BE2C (cell line): ENCODE results near the gene OTUB2.

Source experiments
- DNase-seq: peaks from one replicate; pipeline ENCODE4 v3.0.0-alpha.2; 2020
- H3K27me3 ChIP-seq: fragments of 250-450 bp; sonication (Bioruptor Pico); 2 replicates; pipeline ENCODE4 v1.5.1; 2020; ENCODE audit warnings: mild to moderate bottlenecking
- H3K36me3 ChIP-seq: fragments of 250-450 bp; sonication (Bioruptor Pico); 2 replicates; pipeline ENCODE4 v1.5.1; 2020; ENCODE audit warnings: mild to moderate bottlenecking
- H3K4me1 ChIP-seq: fragments of 250-450 bp; sonication (Bioruptor Pico); 2 replicates; pipeline ENCODE4 v1.5.1; 2020
- H3K4me3 ChIP-seq: 2 replicates; pipeline ENCODE4 v1.5.1; 2011; ENCODE audit warnings: low read depth, low read length
- H3K9me3 ChIP-seq: fragments of 250-450 bp; sonication (Bioruptor Pico); 2 replicates; pipeline ENCODE4 v1.5.1; 2020
- TF ChIP-seq, protein P1 (sequence below): IDR thresholded peaks from 2 replicates; pipeline ENCODE4 v1.5.1; 2012; ENCODE audit warnings: mild to moderate bottlenecking, low read depth, low read length

Gene OTUB2

GRCh38 chr14:94014382-94014781, 11.8 kb upstream of the OTUB2 start:
- Histone ChIP-seq H3K4me1 (no peaks in the 10 kb centered on the region), H3K9me3 (no peaks in the 10 kb centered on the region), H3K27me3 (no peaks in the 10 kb centered on the region), H3K4me3 (no peak overlapping the region), H3K36me3 (no peaks in the 10 kb centered on the region)
- DNase-seq: no peak
- TF ChIP-seq, protein P1, sequence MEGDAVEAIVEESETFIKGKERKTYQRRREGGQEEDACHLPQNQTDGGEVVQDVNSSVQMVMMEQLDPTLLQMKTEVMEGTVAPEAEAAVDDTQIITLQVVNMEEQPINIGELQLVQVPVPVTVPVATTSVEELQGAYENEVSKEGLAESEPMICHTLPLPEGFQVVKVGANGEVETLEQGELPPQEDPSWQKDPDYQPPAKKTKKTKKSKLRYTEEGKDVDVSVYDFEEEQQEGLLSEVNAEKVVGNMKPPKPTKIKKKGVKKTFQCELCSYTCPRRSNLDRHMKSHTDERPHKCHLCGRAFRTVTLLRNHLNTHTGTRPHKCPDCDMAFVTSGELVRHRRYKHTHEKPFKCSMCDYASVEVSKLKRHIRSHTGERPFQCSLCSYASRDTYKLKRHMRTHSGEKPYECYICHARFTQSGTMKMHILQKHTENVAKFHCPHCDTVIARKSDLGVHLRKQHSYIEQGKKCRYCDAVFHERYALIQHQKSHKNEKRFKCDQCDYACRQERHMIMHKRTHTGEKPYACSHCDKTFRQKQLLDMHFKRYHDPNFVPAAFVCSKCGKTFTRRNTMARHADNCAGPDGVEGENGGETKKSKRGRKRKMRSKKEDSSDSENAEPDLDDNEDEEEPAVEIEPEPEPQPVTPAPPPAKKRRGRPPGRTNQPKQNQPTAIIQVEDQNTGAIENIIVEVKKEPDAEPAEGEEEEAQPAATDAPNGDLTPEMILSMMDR: no peak

GRCh38 chr14:94015223-94015622, 10.9 kb upstream of the OTUB2 start:
- no peaks in the 10 kb centered on the region for H3K9me3 ChIP-seq
- H3K27me3 ChIP-seq: no peaks in the 10 kb centered on the region
- H3K36me3 ChIP-seq: no peaks in the 10 kb centered on the region
- no peaks in the 10 kb centered on the region for H3K4me1 ChIP-seq
- no peak for DNase-seq
- H3K4me3 ChIP-seq: no peak overlapping the region
- TF ChIP-seq, protein P1: 0 out of 2 replicates have a peak, but pooled peaks have one; percentile 11

- H3K9me3 ChIP-seq: no peaks in the 10 kb centered on the region
- TF ChIP-seq, protein P1: no peak
- no peaks in the 10 kb centered on the region for H3K36me3 ChIP-seq
- no peak for DNase-seq
- no peaks in the 10 kb centered on the region for H3K27me3 ChIP-seq
- no peaks in the 10 kb centered on the region for H3K4me1 ChIP-seq
- H3K4me3 ChIP-seq: no peak overlapping the region
Measured at GRCh38 chr14:94016446-94016976, 9.6 kb upstream of the OTUB2 start.

- H3K36me3 ChIP-seq: no peaks in the 10 kb centered on the region
- no peak overlapping the region for H3K4me3 ChIP-seq
- TF ChIP-seq, protein P1: no peak
- no peak for DNase-seq
- H3K9me3 ChIP-seq: no peaks in the 10 kb centered on the region
- no peaks in the 10 kb centered on the region for H3K27me3 ChIP-seq
- no peaks in the 10 kb centered on the region for H3K4me1 ChIP-seq
Measured at GRCh38 chr14:94018308-94018707, 7.8 kb upstream of the OTUB2 start.

DNA sequence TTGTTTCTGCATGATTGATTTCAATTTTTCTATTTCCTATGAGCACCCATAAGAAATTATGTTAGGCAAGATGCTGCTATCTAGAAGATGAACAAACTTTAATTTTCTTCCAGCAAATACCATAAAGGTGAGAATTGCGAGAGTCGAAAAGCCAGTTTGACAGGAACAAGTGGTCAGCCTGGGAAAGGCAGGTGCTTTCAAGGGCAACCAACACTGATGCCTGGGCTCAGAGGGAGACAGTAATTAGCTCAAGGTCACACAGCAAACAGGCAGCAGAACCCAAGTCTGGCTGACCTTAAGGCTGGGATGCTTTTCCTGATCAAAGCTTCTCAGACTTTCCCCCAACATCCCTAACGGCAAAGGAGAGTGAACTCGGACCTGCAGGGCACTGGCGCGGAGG, 6.8 kb upstream of the OTUB2 start:
- H3K4me1 ChIP-seq: no peaks in the 10 kb centered on the region
- no peaks in the 10 kb centered on the region for H3K36me3 ChIP-seq
- no peaks in the 10 kb centered on the region for H3K9me3 ChIP-seq
- no peaks in the 10 kb centered on the region for H3K27me3 ChIP-seq
- no peak overlapping the region for H3K4me3 ChIP-seq
- TF ChIP-seq, protein P1: no peak
- no peak for DNase-seq

DNA sequence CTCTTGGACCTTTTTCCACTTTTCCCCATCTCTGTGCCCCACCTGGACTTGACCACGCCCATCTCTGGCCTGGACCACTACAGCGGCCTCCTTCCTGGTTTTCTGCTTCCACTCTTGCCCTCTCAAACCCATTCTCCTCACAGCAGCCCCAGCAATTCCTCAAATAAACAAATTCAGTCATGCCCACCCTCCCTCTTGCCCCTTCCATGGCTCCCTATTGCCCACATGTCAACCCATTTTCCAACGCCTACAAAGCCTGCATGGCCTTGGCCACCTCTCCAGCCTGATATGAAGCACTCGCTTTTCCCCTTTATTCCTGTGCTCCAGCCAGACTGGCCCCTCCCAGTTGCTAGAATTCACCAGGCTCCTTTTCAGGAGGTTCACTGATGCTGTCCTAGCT, 5.9 kb upstream of the OTUB2 start:
- no peaks in the 10 kb centered on the region for H3K27me3 ChIP-seq
- H3K9me3 ChIP-seq: no peaks in the 10 kb centered on the region
- TF ChIP-seq, protein P1: no peak
- no peaks in the 10 kb centered on the region for H3K4me1 ChIP-seq
- no peaks in the 10 kb centered on the region for H3K36me3 ChIP-seq
- DNase-seq: no peak
- no peak overlapping the region for H3K4me3 ChIP-seq
